SH-SY5Y (cell line): ENCODE data around the gene TM4SF1.

Experiments
- GATA2 ChIP-seq: IDR thresholded peaks from 2 replicates; pipeline ENCODE4 v1.6.1; 2011; ENCODE audit warnings: mild to moderate bottlenecking, low read depth, low read length
- GATA3 ChIP-seq: IDR thresholded peaks from 2 replicates; pipeline ENCODE4 v1.6.1; 2011; ENCODE audit warnings: low read depth, mild to moderate bottlenecking, low read length, moderate library complexity

GRCh38 chr3:149362366-149362765 is 15.1 kb downstream of the TM4SF1 start:
- TF ChIP-seq GATA3: no peak
- no peak for TF ChIP-seq GATA2
